HG02870 (cell line): Measurements from ENCODE around the gene HPS1.

Source experiments
- ATAC-seq: cut with Tn5 transposase; IDR thresholded peaks from one replicate; pipeline ENCODE4 v1.9.1; 2021; ENCODE audit warnings: mild to moderate bottlenecking, moderate library complexity; ENCODE audit not compliant: unreplicated experiment

Gene HPS1

DNA sequence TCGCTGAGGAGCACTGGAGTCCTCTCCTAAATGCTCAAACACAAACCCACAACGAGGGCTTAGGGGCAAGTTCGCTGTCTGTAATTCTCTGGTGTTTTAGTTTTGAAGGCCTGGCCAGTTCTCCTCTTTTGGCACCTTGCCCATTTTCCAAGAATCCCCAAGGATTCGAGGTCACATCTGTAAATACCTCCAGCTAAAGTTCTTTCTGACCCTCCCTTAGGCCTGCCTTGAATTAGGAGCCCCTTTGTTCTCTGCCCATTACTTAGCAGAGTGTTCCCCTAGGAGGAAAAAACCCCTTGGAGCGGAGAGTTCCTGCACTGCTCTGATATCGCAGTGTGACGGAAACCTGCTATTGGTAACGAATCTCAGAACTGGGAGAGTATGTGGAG is 31.0 kb downstream of the HPS1 start:
- no peak for ATAC-seq

DNA sequence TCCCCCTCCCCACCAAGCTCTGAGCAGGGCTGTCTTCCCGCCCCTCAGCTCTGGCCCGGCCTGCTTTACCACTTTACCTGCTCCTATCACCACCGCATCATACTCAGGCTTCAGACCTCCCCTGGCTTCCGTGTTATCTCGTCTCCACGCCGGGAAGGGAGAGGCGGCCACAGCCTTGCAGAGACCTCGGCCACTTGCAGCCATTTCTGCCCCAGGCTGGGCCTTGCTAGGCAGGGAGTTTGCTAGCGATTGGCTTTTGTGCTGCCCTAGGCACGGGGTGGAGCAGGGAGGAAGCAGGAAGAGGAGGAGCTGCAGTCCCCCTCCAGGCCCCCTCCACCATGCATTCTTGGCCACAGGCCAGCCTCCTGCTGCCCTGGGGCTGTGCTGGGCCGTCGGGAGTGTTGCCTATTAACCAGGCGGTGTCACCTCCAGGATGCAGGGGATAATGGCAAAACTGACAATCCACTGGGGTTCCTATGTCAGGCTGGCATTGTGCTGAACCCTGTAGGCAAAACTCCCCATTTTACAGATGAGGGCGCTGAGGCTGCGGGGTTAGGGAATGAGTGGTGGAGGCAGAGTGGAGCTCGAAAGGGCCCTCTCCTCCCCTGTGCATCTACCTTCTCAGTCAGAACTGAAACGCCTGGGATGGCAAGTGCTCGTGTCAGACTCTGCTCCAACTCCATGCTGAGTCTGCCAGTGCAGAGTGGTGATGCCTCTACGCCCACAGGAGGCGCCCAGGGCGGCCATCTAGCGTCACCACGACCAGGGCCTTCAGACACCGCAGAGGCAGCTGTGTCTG is 31.6 kb downstream of the HPS1 start, which contains the start of gene PYROXD2:
TSS of gene PYROXD2 (minus strand) at position 251 of the 799 bp plus-strand sequence. CDS start at position 204, 47 bp downstream.
- no peak for ATAC-seq

DNA sequence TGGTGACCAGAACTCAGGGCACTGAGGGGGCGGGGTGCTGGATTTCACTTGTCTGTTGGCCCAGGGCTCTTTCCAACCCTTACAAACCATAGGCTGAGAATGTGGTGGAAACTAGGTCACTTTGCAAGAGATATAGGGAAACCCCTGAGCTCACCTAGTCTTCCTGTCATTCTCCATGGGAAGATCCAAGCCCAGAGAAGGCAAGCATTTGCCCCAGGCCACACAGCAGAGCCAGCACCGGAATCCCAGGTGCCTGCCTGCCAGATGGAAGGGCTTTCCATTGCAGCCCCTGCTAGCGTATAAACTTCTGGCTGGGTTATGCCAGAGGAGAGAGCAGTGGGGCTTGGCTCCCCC is 32.2 kb downstream of the HPS1 start:
- no peak for ATAC-seq

DNA sequence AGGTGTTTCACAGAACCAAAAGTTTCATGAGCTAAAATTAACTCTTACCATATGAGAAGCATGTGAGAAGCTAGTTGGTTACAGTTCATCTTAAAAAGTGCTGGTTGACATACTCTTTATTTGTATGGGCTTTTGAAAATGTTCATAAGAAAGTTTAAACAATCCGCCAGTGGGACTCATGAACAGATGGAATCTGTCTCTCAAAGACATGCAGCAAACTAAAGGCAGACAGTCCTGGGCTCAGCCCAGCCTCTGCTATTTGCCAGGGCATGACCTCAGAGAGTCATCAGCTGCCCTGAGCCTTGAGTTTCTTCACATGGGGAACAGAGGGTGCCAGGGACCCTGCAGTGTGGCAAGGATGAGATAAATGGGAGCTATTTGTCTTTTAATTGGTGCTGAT is 35.0 kb downstream of the HPS1 start:
- ATAC-seq: no peak

DNA sequence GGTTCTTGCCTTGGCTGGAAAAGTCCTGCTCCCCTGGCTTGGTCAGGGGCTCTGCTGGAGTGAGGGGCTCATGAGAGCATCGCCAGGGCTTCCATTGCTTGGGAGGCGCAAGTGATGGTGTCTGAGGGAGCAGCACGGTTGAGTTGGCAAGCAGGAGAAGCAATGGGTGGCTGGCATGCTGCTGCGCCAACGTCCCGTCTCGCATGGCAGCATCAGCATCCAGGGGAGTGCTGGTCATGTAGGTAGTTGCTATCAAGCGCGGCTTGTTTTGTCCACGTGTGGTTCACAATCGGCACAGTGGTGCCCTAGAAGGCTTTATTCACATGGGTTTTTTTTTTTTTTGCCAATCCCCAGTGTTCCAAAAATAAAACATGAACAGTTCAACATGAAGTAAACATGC is 35.6 kb downstream of the HPS1 start:
- no peak for ATAC-seq

DNA sequence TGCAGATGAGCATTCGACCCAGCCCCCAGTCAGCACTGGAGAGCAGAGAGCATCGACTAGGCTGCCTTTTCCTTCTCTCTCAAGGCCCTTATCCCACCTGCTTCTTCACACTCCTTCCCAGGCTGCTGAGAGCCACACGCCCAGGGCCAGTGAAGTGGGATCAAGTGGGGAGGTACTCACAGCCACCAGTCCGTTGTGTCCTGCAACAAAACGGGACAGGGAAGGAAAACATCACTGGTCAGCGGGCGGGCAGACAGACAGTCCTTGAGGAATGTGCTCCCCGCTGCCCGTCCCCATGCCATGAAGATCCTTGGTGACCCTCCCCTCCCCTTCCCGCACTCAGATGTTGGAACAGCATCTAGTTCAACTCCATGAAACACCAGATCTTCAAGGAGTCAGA is 36.0 kb downstream of the HPS1 start:
- ATAC-seq: no peak

DNA sequence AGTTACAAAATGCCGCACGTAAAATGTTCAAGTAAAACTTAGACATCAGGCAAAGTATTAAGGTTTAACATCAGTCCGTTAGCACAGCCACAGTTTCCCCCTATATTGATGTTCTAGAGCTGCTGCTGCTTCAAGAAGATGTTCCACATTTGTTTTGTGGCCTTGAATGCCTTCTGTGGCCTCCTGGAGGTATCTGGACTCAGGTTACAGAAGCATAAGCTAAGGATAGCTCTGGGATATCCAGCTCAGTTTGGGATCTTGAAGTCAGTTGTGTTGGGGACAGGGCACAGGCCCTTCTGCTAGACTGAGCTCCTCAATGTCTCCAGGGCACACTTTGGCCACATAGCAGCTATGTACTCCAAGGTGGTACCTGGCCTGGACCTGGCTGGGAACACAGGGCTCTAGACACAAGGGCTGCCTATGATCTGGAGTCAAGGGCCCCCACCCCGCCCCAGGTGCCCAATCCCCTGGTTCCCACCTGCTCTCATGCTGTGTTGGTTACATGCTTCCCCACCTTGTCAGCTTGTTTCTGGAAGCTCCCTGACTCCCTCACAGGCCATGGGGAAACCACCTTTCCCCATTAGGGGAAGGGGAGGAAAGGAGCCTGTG is 36.5 kb downstream of the HPS1 start:
- no peak for ATAC-seq

DNA sequence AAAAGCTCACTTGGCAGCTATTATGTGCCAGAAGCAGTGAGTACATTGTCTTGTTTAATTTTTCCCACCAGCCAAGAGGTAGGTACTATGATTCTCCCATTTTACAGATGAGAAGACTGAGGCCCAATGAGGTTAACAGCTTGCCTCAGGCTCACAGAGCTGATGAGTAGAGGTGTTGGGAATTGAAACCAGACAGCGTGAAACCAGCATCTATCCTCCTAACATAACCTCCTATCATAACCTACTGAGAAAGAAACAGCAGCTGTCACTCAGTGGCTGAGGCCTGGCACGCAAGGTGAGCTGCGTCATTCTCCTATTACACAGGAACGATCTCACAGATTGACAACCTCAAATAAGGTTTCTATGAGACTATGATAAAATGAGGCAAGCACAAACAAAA is 37.9 kb downstream of the HPS1 start:
- no peak for ATAC-seq

DNA sequence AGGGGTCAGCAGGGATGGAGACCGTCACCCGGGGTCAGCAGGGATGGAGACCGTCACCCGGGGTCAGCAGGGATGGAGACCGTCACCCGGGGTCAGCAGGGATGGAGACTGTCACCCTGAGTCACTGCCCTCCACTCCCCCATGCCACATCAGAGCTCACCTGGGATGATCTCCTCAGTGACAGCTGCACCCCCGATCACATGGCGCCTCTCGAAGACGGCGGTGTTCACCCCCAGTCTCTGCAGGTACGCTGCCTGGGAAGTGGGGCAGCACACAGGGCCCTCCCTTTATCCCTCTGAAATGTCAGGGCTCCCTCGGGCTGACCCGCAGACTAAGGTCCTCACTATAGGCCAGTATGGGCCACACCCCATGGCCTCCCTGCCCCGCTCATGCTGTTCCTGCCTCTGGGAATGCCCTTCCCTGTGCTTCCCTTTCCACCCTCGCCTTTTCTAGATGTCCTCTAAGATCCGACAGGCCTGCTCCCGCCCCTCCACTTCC is 38.9 kb downstream of the HPS1 start:
- no peak for ATAC-seq

DNA sequence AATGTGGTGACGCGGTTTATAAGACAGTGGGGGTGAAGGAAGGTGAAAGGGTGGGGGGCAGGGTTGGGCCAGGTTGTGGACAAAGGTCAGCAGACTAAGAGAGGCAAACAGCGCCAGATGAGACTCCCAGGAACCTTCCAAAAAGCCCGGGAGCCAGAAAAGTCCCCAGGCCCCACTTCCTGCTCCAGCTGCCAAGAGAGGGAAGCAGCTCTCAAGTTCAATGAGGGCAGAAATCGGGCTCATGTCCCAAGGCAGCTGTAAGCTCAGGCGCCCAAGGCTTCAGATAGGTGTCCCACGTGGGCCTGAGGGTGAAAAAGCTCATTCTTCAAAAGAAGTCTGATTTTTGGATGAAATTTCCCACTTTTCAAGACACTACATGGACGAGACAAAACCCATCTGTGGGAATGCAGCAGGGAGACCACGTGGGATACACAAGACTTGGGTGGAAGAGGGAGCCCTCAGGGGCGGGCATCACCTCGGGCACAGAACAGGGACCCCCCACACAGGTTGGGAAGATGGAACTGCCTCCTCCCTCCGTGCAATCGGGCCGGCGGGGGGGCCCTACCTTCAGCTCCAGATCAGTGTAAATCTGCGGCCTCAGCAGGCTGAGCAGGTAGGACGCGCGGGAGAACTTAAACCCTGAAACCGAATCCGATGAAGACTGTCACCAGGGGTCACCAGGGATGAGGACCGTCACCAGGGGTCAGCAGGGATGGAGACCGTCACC is 39.6 kb downstream of the HPS1 start:
- no peak for ATAC-seq

DNA sequence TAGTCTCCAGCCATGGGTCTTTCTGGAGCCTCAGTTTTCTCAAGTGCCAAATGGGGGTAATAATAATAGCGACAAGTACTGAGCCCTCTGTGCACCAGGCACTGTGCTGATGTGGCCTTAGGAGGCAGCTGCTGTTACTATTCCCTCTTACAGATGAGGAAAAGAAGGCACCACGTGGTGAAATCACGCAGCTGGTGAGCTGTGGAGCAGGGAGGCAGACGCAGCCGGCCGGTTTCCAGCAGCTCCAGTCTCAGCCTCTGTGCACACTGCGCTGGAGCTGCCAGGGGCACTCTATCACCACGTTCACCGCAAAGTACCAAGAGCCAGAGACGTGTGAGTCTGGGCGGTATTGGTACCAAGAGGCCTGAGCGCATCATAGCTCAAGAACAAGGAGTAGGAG is 41.3 kb downstream of the HPS1 start:
- ATAC-seq: no peak

DNA sequence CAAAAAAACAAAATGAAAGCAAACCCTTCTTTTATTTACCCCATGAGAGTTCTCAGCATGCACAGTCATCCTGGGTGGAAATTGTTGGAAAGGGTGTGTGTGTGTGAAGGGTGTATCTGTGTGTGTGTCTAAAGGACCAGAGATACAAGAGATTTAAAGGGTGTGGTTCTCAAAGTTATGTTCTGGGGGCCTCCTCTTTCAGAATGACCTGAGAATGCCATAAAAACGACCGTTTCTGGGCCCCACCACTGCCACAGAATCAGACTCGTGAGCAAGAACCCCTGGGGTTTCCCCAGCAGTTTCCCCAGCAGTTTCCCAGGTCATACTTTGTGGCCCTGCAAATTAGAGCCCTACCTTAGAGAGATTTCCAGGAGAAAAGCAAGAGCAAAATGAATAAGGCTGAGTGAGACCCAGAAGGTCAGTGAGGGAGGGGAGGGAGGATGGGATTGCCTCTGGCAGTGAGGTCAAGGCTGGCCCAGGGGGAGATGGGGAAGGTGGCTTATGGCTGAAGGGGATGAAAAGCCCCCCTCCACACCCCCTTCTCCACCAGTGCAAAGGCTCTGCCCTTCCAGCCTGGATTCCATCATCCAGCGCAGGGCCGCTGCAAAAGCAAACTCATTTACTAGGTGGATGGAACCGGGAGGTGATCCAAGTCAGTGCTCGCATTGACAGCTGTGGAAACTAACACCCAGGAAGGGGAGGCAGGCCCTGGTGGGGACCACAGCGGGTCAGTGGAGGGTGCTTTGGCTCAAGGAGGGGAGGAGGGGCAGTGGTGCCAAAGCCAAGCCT is 42.0 kb downstream of the HPS1 start:
- peak; percentile 44 for ATAC-seq

DNA sequence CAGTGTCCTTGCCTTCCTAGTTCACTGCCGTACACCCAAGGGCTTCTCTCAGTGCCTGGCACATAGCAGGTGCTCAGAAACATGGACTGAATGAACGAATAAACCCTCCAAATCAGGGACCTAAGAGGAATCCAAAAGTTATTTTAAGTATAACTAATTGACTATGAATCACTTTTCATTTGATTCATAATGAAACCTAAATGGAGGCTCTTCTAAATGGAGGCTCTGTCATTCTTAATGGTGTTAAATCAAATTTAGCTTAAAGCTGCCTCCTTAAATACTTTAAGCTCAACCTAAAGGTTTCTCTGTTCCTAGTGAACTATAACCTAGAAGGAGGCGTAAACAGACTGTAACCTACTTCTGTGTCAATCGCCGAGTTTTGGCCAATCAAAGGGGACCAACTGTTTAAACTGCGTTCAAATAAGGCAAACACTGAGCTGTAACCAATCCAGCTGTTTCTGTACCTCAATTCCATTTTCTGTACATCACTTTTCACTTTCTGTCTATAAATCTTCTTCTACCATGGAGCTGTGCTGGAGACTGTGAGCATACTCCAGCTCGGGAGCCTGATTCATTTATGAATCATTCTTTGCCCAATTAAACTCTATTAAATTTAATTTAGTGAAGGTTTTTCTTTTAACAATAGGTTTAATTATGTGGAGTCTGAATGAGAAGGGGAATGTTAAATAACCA is 42.8 kb downstream of the HPS1 start:
- ATAC-seq: peak; percentile 64

DNA sequence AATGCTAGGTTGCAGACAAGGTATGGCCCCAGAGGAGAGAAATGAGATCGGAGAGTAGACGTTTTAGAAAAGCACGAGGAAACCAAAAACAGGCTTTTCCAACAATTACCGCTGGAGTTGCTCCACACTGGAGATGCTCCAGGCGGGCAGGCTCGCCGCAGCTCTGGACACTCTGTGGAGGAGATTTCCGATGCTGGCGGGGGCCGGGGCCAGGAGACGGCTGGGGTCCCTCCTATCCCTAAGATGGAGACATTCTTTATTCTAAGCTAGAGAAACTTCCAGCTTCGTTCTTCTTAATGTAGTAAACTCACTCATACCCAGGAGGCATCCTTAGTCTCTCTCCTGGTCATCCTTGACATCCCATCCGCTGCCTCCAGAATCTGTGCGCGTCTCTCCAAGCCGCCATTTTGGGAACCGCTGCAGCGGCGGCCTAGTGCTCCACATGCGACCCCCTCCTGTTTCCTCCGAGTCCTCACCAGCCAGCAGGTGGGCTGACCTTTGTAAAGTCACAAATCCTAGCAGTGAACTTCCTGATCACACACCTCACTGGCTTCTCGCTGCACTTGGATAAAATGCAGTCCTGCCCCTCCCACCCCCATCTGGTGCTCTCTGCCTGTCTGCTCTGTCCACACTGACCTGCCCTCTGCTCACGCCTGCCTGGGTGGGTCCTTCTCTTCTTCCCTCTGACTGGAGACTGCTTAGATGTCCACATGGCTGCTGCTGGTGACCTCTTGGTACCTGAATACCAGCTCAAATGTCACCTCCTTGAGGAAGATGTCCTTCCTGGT is 43.6 kb downstream of the HPS1 start:
- no peak for ATAC-seq

DNA sequence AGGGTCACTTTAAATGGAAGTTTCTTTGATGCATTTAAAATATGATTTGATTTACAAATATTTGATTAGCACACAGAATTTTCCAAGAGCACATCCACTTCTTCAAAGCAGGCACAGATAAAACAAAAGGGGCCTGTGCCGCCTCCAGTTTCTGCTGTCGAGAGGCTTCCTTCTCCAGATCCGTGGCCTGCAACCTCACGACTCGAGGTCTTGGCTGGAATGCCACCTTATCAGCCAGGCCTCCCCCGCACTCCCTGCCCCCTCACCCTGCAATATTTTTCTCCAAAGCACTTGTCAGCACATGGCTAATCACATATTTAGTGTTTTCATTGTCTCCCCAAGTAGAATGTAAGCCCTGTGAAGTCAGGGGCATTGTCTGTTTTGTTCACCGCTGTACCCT is 44.3 kb downstream of the HPS1 start:
- no peak for ATAC-seq

DNA sequence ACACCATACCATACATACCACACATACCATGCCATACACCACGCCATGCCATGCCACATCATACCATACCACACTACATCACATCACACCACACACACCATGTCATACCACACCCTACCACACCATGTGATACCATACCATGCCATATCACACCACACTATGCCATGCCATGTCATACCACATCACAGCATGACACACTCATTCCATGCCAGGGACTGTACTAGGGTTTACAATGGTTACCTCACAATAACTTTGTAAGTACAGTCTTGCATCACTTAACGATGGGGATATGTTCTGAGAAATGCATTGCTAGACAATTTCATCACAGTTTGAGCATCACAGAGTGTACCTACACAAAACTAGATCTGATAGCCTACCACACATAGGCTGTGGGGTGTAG is 46.3 kb downstream of the HPS1 start:
- no peak for ATAC-seq

DNA sequence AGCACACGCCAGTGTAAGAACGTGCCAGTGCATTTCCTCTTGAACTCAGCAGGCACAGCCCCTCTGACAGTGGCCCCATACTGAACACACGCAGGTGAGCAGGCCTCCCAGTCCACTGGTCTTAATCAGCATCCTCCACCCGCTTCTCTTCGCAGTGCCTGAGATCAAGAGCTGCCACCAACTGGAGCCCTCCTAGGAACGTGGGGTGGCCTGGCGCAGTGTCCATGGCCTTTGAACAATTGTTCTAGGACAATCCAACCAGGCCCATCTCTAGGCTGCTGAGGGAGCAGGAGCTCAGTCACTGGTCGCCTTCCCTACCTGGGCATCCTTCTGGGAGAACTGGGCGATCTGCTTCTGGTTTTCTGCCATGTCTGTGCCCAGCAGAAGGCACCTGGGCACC is 47.0 kb downstream of the HPS1 start:
- no peak for ATAC-seq

DNA sequence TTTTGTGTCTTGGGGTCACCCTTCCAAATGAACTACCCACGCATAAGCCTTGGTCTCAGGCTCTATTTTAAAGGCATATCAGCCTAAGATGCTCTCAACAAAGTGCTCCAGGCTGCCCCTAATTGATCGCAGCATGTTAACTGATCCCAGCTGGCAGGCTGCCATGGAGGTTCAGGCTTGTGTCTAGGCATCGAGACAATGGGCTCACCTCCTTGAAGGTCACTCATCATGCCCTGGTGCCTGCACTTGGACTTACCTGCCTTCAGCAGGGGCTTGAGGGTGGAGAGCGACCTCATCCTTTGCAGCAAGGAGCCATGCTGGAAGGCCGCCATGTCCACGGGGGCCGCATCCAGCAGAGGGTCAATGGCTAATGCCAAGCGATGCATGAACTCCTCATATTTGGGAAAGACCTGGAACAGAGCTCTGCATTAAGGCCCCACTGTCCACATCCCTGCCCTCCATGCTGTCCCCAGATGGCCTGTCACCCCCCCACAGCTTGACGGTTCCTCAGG is 49.6 kb downstream of the HPS1 start:
- ATAC-seq: no peak
